G401.6 (cell line): ENCODE data around the gene TAPBPL.
A peak's percentile ranks its signal among the peaks of the same experiment; 100 is the strongest.
"Not testable (repeated sequence)": the region's sequence is repeated elsewhere in the genome, so short reads cannot be mapped to it uniquely, and the experiment has no call there.

ENCODE experiments used
- FAIRE-seq: peaks from 2 replicates; lab custom pipeline; 2012; peaks lifted over from hg19 to GRCh38; lab: Jason Lieb, UNC

Gene TAPBPL

GRCh38 chr12:6463858-6464257, 12.0 kb downstream of the TAPBPL start:
- no peak for FAIRE-seq

GRCh38 chr12:6464531-6464930, 12.7 kb downstream of the TAPBPL start:
- FAIRE-seq, result no peak

GRCh38 chr12:6465467-6466183, 13.8 kb downstream of the TAPBPL start:
- FAIRE-seq, result peak; percentile 88

GRCh38 chr12:6466184-6466573, 14.3 kb downstream of the TAPBPL start:
- FAIRE-seq, result no peak

GRCh38 chr12:6466751-6467150, 14.9 kb downstream of the TAPBPL start:
- FAIRE-seq, result not testable (repeated sequence)

GRCh38 chr12:6467571-6468282, 15.9 kb downstream of the TAPBPL start:
- FAIRE-seq, result not testable (repeated sequence)

- FAIRE-seq, result no peak
Observed at GRCh38 chr12:6468283-6468575, 16.4 kb downstream of the TAPBPL start.

- no peak for FAIRE-seq
Observed at GRCh38 chr12:6469092-6469491, 17.2 kb downstream of the TAPBPL start.

GRCh38 chr12:6469609-6470374, 17.9 kb downstream of the TAPBPL start:
- no peak for FAIRE-seq

- peak; percentile 95 for FAIRE-seq
Observed at GRCh38 chr12:6470375-6471163, 18.7 kb downstream of the TAPBPL start, which contains the start of gene VAMP1. VAMP1 (minus strand) TSS chr12:6470677; CDS start chr12:6470531, 146 bp downstream.

GRCh38 chr12:6471989-6472360, 20.1 kb downstream of the TAPBPL start:
- FAIRE-seq, result no peak

- no peak for FAIRE-seq
Observed at GRCh38 chr12:6472491-6472890, 20.6 kb downstream of the TAPBPL start.

GRCh38 chr12:6475233-6475975, 23.6 kb downstream of the TAPBPL start:
- FAIRE-seq, result not testable (repeated sequence)

- FAIRE-seq, result no peak
Observed at GRCh38 chr12:6476489-6476888, 24.6 kb downstream of the TAPBPL start.

- FAIRE-seq, result not testable (repeated sequence)
Observed at GRCh38 chr12:6477601-6478377, 25.9 kb downstream of the TAPBPL start.

- no peak for FAIRE-seq
Observed at GRCh38 chr12:6478416-6478815, 26.6 kb downstream of the TAPBPL start.

- no peak for FAIRE-seq
Observed at GRCh38 chr12:6488240-6488639, 36.4 kb downstream of the TAPBPL start.

- no peak for FAIRE-seq
Observed at GRCh38 chr12:6489449-6489848, 37.6 kb downstream of the TAPBPL start.

- FAIRE-seq, result not testable (repeated sequence)
Observed at GRCh38 chr12:6490673-6491072, 38.8 kb downstream of the TAPBPL start.

GRCh38 chr12:6492838-6493496, 41.1 kb downstream of the TAPBPL start, which contains the start of gene MRPL51:
MRPL51 (minus strand) TSS chr12:6493262; CDS start chr12:6493136, 126 bp downstream.
- FAIRE-seq, result peak; percentile 84
